Subcutaneous abdominal adipose tissue (tissue), 5 donors: Measurements from ENCODE around the gene C1QTNF8.
"Not testable (repeated sequence)": the region's sequence is repeated elsewhere in the genome, so short reads cannot be mapped to it uniquely, and the experiment has no call there.

ENCODE experiments used
- H3K27ac ChIP-seq: one replicate; pipeline ENCODE4 v1.7.0; 2013; ENCODE audit warnings: low read depth, mild to moderate bottlenecking, inconsistent platforms, low read length, moderate library complexity
- H3K27me3 ChIP-seq, 5 donors: one replicate each; pipeline ENCODE4 v1.7.0; 2013; ENCODE audit warnings: low read length in 5 of 5, inconsistent platforms in 1 of 5; ENCODE audit not compliant: control insufficient read depth in 5 of 5, insufficient read depth in 4 of 5
- H3K36me3 ChIP-seq, 5 donors: one replicate each; pipeline ENCODE4 v1.7.0; 2013; ENCODE audit warnings: low read length in 5 of 5; ENCODE audit not compliant: control insufficient read depth in 5 of 5, insufficient read depth in 5 of 5
- H3K4me1 ChIP-seq, 5 donors: one replicate each; pipeline ENCODE4 v1.7.0; 2013; ENCODE audit warnings: low read length in 5 of 5, mild to moderate bottlenecking in 3 of 5, moderate library complexity in 1 of 5; ENCODE audit not compliant: control insufficient read depth in 5 of 5, insufficient read depth in 5 of 5
- H3K4me3 ChIP-seq, 5 donors: one replicate each; pipeline ENCODE4 v1.7.0; 2013; ENCODE audit warnings: low read length in 5 of 5, low read depth in 1 of 5
- H3K9ac ChIP-seq, 5 donors: one replicate each; pipeline ENCODE4 v1.7.0; 2013; ENCODE audit warnings: low read length in 5 of 5, mild to moderate bottlenecking in 4 of 5, moderate library complexity in 3 of 5
- H3K9me3 ChIP-seq, 5 donors: one replicate each; pipeline ENCODE4 v1.7.0; 2013; ENCODE audit warnings: low read length in 5 of 5; ENCODE audit not compliant: control insufficient read depth in 5 of 5
- donor health status: healthy.
- donor health status: healthy.
- donor health status: healthy.
- donor health status: healthy.
- donor health status: healthy.

C1QTNF8 gene

GRCh38 chr16:1094601-1095449 lies 1.2 kb downstream of the C1QTNF8 start:
- peaks cover 0 to 5% (median 1%) of the 10 kb centered on the region in 5 donors for H3K4me1 ChIP-seq
- H3K27me3 ChIP-seq: peaks cover 27 to 45% (median 33%) of the 10 kb centered on the region in 5 donors
- H3K27ac ChIP-seq: no peak overlapping the region
- H3K4me3 ChIP-seq: no peak overlapping the region
- no peak overlapping the region for H3K9ac ChIP-seq
- no peaks in the 10 kb centered on the region for H3K36me3 ChIP-seq
- H3K9me3 ChIP-seq: peaks cover 0 to 3% (median 0%) of the 10 kb centered on the region in 5 donors

DNA sequence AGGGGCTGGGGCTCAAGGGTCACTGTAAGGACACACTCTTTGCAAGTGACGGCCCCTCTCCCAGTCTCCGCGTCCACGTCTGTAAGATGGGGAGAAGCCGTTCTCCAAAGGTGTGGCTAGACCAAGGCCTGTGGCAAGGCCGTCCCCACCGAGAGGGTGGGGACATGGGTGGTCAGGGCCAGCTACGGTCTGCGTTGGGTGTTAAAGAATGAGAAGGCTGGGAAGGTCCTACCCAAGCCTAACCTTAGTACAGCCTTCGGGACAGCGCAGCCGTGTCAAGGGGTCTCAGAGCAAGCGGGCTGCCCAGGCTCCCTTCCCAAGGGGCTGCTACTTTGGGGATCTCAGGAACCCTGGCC lies 1.9 kb downstream of the C1QTNF8 start:
- Histone ChIP-seq H3K4me3 (no peak overlapping the region), H3K4me1 (peaks cover 0 to 11% (median 6%) of the 10 kb centered on the region in 5 donors), H3K36me3 (no peaks in the 10 kb centered on the region), H3K27ac (no peak overlapping the region), H3K9ac (no peak overlapping the region), H3K9me3 (peaks cover 0 to 3% (median 0%) of the 10 kb centered on the region in 5 donors), H3K27me3 (peaks cover 30 to 50% (median 36%) of the 10 kb centered on the region in 5 donors)

- no peak overlapping the region for H3K9ac ChIP-seq
- H3K36me3 ChIP-seq: no peaks in the 10 kb centered on the region
- peaks cover 0 to 11% (median 6%) of the 10 kb centered on the region in 5 donors for H3K4me1 ChIP-seq
- peaks cover 0 to 3% (median 0%) of the 10 kb centered on the region in 5 donors for H3K9me3 ChIP-seq
- peaks cover 32 to 53% (median 37%) of the 10 kb centered on the region in 5 donors for H3K27me3 ChIP-seq
- H3K27ac ChIP-seq: no peak overlapping the region
- H3K4me3 ChIP-seq: no peak overlapping the region
Measured at GRCh38 chr16:1093284-1094123, 2.5 kb downstream of the C1QTNF8 start.

DNA sequence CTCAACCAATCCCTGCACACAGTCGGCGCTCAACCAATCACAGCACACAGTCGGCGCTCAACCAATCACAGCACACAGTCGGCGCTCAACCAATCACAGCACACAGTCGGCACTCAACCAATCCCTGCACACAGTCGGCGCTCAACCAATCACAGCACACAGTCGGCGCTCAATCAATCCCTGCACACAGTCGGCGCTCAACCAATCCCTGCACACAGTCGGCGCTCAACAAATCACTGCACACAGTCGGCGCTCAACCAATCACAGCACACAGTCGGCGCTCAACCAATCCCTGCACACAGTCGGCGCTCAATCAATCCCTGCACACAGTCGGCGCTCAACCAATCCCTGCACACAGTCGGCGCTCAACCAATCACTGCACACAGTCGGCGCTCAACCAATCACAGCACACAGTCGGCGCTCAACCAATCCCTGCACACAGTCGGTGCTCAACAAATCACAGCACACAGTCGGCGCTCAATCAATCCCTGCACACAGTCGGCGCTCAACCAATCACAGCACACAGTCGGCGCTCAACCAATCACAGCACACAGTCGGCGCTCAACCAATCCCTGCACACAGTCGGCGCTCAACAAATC lies 3.3 kb downstream of the C1QTNF8 start:
- H3K36me3 ChIP-seq, H3K9me3 ChIP-seq, H3K4me3 ChIP-seq, H3K27ac ChIP-seq, H3K9ac ChIP-seq: not testable (repeated sequence)
- Histone ChIP-seq H3K27me3 (peaks cover 36 to 52% (median 40%) of the 10 kb centered on the region in 5 donors), H3K4me1 (peaks cover 0 to 11% (median 6%) of the 10 kb centered on the region in 5 donors)

DNA sequence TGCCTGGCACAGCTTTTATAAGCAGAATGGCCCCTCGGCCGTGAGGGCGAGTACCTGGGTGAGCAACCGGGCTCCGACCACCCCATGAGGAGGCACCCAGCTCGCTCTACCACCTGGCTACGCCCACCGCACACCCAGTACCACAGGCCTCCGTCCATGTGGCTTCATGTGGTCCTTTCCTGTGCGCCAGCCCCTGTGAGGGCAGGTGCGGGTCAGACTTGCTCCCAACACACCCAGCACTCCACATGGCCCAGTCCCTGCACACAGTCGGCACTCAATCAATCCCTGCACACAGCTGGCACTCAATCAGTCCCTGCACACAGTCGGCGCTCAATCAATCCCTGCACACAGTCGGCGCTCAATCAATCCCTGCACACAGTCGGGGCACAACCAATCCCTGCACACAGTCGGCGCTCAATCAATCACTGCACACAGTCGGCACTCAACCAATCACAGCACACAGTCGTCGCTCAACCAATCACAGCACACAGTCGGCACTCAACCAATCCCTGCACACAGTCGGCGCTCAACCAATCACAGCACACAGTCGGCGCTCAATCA lies 4.0 kb downstream of the C1QTNF8 start:
- H3K36me3 ChIP-seq: no peaks in the 10 kb centered on the region
- peaks cover 0 to 3% (median 0%) of the 10 kb centered on the region in 5 donors for H3K9me3 ChIP-seq
- no peak overlapping the region for H3K27ac ChIP-seq
- H3K4me3 ChIP-seq: no peak overlapping the region
- peaks cover 0 to 11% (median 6%) of the 10 kb centered on the region in 5 donors for H3K4me1 ChIP-seq
- peaks cover 30 to 49% (median 41%) of the 10 kb centered on the region in 5 donors for H3K27me3 ChIP-seq
- H3K9ac ChIP-seq: no peak overlapping the region

DNA sequence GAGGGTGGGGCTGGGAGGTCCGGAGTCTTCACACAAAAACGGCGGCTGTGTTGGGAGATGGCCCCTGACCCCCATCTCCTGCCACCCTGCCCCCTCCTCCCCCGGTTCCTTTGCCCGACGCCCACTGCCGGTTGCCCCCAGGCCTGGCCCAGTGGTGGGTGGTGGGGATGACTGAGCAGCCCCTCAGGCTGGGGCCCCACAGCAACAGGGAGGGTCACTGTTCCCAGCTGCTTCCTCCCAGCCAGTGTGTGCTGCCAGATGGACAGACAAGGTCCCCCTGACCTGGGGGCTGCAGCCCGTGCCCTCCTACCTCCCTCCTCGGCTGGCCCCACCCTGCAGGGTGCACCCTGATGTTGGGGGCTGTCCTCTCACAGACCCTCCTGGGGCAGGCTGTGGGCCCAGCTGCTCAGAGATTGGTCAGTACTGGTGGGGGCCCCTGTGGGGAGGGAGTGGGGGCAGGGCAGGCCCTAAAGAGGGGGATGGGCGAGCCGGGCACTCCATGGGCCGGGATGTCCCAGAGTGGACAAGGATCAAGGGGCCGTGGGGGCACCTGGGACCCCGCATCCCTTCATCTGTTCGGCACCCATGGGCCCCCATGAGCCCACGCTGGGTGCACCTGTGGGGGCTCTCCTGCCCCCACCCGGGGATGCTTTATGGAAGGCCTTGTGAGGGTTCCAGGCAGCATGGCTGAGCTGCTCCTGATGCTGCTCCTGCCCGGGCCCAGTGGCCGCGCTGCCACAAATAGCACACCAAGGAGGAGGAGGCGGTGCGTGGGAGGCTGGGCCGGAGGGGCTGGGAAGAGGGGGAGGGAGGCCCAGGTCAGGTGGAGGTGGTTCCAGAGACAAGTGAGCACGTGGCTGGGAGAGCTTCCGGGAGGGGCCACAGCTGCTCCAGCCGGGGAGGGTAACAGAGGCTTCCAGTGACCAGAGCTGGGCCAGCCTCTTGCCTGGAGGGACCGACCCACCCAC lies 5.1 kb downstream of the C1QTNF8 start:
- Histone ChIP-seq H3K9me3 (peaks cover under 1 to 5% (median 2%) of the 10 kb centered on the region in 5 donors), H3K27ac (no peak overlapping the region), H3K9ac (no peak overlapping the region), H3K36me3 (no peaks in the 10 kb centered on the region), H3K4me1 (peaks cover 0 to 11% (median 6%) of the 10 kb centered on the region in 5 donors), H3K4me3 (no peak overlapping the region), H3K27me3 (peaks cover 26 to 47% (median 41%) of the 10 kb centered on the region in 5 donors)

DNA sequence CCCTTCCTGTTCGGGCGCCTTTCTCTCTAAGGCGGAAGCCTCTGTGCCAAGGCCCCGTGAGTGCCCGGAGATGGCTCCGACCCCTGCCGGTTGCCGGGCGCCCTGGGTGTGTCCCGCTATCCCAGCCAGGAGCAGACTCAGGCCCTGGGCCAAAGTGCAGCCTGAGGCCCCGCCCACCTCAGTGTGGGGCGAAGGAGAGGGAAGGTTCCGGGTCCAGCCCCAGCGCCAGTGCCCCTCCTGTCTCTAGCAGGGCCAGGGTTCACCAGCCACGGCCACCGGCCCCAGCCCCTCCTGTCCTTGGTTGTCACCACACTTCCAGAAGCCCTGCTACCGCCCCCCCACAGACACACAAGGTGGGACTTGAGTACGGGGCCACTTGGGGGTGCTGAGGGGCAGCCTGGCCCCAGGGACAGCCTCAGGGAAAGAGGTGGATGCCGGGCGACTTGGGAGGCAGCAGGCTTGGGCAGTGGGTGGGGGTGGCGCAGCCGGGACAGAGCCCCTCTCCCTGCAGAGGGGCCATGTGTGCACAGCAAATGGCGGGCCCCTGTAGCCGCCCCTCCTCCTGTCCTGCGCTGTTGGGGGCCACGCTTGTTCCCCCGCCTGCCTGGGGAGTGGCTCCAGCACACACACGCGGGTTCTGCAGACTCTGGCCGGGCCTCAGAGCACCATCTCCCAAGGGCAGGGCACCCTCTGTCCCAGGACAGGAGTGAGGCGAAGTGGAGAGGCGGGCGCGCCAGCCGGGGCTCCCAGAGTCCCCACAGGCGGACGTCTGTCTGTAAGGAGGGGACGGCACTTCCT lies 6.0 kb downstream of the C1QTNF8 start:
- Histone ChIP-seq H3K27ac (no peak overlapping the region), H3K4me1 (peaks cover 0 to 11% (median 6%) of the 10 kb centered on the region in 5 donors), H3K9ac (no peak overlapping the region), H3K27me3 (peaks cover 26 to 49% (median 35%) of the 10 kb centered on the region in 5 donors), H3K36me3 (no peaks in the 10 kb centered on the region), H3K4me3 (no peak overlapping the region), H3K9me3 (peaks cover 4 to 14% (median 11%) of the 10 kb centered on the region in 5 donors)

DNA sequence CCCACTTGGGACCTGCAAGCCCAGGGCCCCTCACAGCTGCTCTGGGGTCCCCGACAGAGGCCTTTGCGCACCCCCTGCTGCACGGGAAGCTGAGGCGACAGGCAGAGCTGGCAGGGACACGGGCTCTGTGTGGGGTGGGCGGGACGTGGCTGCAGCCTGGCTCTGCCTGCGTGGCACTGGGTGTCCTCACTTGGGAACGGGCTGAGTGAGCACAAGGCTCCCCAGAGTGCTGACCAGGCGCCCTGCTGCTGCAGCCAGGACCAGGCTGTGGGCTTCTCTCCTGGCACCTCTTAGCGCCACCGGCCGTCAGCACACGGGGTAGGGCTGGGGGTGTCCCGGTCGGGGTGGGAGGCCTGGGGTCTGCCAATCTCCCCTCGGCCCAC lies 6.6 kb downstream of the C1QTNF8 start:
- H3K36me3 ChIP-seq: no peaks in the 10 kb centered on the region
- peaks cover 26 to 49% (median 36%) of the 10 kb centered on the region in 5 donors for H3K27me3 ChIP-seq
- no peak overlapping the region for H3K27ac ChIP-seq
- H3K9me3 ChIP-seq: peaks cover 9 to 20% (median 17%) of the 10 kb centered on the region in 5 donors
- H3K4me3 ChIP-seq: no peak overlapping the region
- H3K9ac ChIP-seq: no peak overlapping the region
- H3K4me1 ChIP-seq: peaks cover 0 to 11% (median 6%) of the 10 kb centered on the region in 5 donors
